Endothelial cell (in vitro differentiated cells): ENCODE measurements around the gene ADAT3. TPM values are rescaled to one million over a fixed set of nuclear protein-coding genes. Genes with fewer than 3 reads are reported as not detected.

Source experiments
- DNase-seq: peaks from one replicate; pipeline ENCODE4 v3.0.0; 2021; ENCODE audit warnings: low spot score
- H3K27ac Mint-ChIP-seq: one replicate; pipeline ENCODE4 v1.8.0; 2021; ENCODE audit warnings: mixed read lengths, inconsistent platforms; ENCODE audit not compliant: unreplicated experiment
- H3K27me3 Mint-ChIP-seq: one replicate; pipeline ENCODE4 v1.8.0; 2021; ENCODE audit warnings: mild to moderate bottlenecking, moderate library complexity, mixed read lengths, inconsistent platforms; ENCODE audit not compliant: unreplicated experiment
- H3K36me3 Mint-ChIP-seq: one replicate; pipeline ENCODE4 v1.8.0; 2021; ENCODE audit warnings: mild to moderate bottlenecking, low read depth, mixed read lengths, inconsistent platforms; ENCODE audit not compliant: unreplicated experiment
- H3K4me1 Mint-ChIP-seq: one replicate; pipeline ENCODE4 v1.8.0; 2021; ENCODE audit warnings: mild to moderate bottlenecking, mixed read lengths, inconsistent platforms; ENCODE audit not compliant: unreplicated experiment
- H3K4me3 Mint-ChIP-seq: one replicate; pipeline ENCODE4 v1.8.0; 2021; ENCODE audit warnings: mild to moderate bottlenecking, mixed read lengths, inconsistent platforms; ENCODE audit not compliant: unreplicated experiment
- H3K9me3 Mint-ChIP-seq: one replicate; pipeline ENCODE4 v1.8.0; 2021; ENCODE audit warnings: mixed read lengths, inconsistent platforms; ENCODE audit not compliant: unreplicated experiment
- total RNA-seq: library from RNA; stranded (reverse); fragmentation: NEBNext Ultra II Directional; extraction: Animal tissue kit (Norgen Biotek cat#: 25700); gene quantifications from one replicate; pipeline ENCODE4 v1.2.1, GENCODE V29; 2021; ENCODE audit not compliant: unreplicated experiment
- TF ChIP-seq, protein P1 (sequence below): fragments of 200-600 bp; sonication (generic); IDR thresholded peaks from one replicate; pipeline ENCODE4 v1.5.0; 2021; ENCODE audit warnings: antibody characterized with exemption; ENCODE audit not compliant: unreplicated experiment

Gene ADAT3
- total RNA-seq, 1 donor from 2014 or later, result 10.5 TPM

DNA sequence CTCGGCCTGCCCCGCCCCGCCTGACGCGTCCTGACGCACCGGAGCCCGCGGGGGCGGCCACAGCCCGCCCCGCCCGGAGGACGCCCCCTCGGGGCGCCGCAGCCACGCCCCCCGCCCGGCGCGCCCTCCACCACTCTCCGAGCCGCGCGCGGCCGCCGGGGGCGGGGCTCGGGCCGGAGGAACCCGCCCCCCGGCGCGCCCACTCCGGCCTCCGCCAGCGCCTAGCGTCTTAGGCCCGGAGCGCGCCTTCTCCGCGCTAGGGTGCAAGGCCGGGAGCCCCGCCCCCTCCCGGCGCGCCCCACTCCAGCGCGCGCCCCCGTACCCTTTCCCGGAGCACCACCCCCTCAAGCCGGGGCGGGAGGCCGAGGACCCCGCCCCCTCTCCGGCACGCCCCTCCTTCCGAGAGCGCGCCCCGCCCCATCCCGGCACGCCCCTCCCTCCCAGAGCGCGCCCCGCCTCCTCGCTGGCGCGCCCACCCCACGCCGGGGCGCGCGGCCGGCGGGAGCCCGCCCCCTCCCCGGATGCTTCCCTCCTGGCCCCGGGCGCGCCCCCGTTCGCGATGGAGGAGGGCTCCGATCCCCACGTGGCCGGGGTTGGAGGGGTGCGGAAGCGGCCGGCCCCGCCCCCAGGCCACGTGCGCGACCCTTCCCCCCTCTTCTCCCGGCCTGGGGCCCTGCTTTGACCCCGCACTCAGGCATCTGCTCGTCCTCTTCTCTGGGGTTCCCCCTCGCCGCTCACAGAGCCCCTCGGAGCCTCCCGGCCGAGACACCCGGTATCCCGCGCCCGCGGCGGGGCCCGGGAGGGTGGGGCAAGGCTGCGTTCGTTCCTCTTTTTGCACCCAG is 41.3 kb upstream of the ADAT3 start:
- TF ChIP-seq, protein P1, sequence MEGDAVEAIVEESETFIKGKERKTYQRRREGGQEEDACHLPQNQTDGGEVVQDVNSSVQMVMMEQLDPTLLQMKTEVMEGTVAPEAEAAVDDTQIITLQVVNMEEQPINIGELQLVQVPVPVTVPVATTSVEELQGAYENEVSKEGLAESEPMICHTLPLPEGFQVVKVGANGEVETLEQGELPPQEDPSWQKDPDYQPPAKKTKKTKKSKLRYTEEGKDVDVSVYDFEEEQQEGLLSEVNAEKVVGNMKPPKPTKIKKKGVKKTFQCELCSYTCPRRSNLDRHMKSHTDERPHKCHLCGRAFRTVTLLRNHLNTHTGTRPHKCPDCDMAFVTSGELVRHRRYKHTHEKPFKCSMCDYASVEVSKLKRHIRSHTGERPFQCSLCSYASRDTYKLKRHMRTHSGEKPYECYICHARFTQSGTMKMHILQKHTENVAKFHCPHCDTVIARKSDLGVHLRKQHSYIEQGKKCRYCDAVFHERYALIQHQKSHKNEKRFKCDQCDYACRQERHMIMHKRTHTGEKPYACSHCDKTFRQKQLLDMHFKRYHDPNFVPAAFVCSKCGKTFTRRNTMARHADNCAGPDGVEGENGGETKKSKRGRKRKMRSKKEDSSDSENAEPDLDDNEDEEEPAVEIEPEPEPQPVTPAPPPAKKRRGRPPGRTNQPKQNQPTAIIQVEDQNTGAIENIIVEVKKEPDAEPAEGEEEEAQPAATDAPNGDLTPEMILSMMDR, result no peak
- peaks cover 8% of the 10 kb centered on the region for H3K4me1 Mint-ChIP-seq
- peaks cover 4% of the 10 kb centered on the region for H3K36me3 Mint-ChIP-seq
- H3K4me3 Mint-ChIP-seq, result no peak overlapping the region
- H3K9me3 Mint-ChIP-seq, result no peaks in the 10 kb centered on the region
- peak; percentile 94 for DNase-seq
- H3K27me3 Mint-ChIP-seq, result peaks cover 19% of the 10 kb centered on the region
- H3K27ac Mint-ChIP-seq, result no peak overlapping the region

DNA sequence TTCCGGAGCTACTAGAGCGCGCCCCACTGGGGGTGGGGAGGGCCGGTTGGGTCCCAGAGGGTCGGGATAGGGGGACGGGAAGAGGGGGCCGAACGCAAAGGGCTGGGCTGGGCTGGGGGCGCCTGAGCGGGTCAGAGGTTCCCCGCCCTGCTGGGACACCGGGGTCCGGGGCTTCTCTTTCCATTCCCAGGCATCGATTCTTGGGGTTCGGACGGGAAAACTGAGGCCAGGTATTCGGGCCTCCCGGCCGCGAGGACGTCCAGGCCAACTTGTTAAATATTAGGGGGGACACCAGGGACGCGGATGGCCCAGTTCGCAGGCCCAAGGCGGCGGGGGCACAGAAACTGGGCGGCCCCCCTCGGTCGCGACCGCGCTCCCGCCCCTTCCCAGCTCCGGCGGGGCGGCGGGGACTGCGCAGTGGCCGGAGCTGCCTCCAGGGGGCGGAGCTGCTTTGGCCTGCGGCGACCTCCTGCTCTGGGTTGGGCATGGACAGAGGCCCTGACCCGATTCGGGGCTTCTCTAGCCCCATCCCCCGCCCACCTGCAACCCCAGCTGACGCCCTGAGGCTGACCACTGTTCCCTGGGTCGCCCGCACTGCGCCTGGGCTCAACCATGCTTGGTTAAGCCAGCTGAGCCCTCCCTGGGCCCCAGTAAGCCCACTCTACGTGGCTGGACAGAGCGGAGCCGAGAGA is 40.6 kb upstream of the ADAT3 start:
- H3K36me3 Mint-ChIP-seq, result peaks cover 4% of the 10 kb centered on the region
- peak; percentile 89 for DNase-seq

DNA sequence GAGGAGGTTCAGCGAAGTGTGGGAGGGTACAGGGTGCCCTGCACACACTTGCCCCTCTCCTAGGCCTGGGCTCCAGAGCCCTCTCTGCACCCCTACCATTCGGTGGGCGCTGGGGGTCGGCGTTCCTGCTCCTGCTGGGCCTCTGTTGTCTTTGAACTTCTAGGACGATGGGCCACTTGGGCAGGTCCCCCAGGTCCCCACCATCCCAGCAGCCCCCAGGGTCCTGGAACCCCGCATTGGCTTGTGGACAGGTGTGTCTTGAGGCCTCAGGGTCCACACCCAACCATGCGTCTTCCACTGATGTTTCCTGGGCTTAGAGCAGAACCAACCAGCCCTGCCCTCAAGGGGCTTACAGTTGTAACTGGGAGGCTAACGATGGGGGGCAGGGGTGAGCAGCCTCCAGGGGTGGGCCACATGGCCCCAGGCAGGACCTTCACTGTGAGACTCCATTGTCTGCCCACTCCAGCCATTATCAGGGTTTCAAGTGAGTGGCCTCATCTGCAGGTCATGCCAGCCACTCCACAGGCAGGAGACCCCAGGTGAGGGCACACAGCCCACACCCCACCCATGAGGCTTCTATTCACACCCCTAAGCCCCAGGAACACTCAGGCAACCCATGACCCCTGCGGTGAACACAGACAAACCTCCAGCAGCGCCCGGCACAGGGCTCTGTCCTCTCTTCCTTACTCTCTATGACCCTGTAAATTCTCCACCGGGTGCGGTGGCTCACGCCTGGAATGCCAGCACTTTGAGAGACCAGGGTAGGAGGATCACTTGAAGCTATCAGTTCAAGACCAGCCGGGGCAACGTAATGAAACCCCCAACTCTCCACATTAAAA is 39.8 kb upstream of the ADAT3 start:
- peak overlapping the region; percentile 62 for H3K4me3 Mint-ChIP-seq
- peaks cover 19% of the 10 kb centered on the region for H3K27me3 Mint-ChIP-seq
- no peaks in the 10 kb centered on the region for H3K9me3 Mint-ChIP-seq
- TF ChIP-seq, protein P1, result no peak
- H3K27ac Mint-ChIP-seq, result no peak overlapping the region
- DNase-seq, result no peak
- H3K4me1 Mint-ChIP-seq, result peaks cover 11% of the 10 kb centered on the region
- H3K36me3 Mint-ChIP-seq, result peaks cover 4% of the 10 kb centered on the region

More for the DNA sequence above, 40.6 kb upstream of the ADAT3 start:
- Mint-ChIP-seq H3K27ac (no peak overlapping the region), H3K27me3 (peaks cover 19% of the 10 kb centered on the region), H3K9me3 (no peaks in the 10 kb centered on the region), H3K4me3 (peak overlapping the region; percentile 62), H3K4me1 (peaks cover 10% of the 10 kb centered on the region)
- TF ChIP-seq, protein P1, result peak; percentile 81

- TF ChIP-seq, protein P1, result no peak
- Mint-ChIP-seq H3K4me1 (peaks cover 8% of the 10 kb centered on the region), H3K36me3 (peaks cover 1% of the 10 kb centered on the region), H3K27ac (peak overlapping the region; percentile 42), H3K9me3 (no peaks in the 10 kb centered on the region), H3K27me3 (peaks cover 12% of the 10 kb centered on the region), H3K4me3 (no peak overlapping the region)
- DNase-seq, result no peak
These were observed 38.4 kb upstream of the ADAT3 start for GRCh38 chr19:1866693-1867348.
